H1 (cell line): ENCODE measurements around the gene LPCAT3. TPM values are rescaled to one million over a fixed set of nuclear protein-coding genes. Genes with fewer than 3 reads are reported as not detected.

Experiments used
- CTCF ChIA-PET: fragments of 300-600 bp; sonication (Branson Sonifier 250); formaldehyde crosslinking; loops from one replicate; lab custom pipeline; 2021; ENCODE audit not compliant: partially characterized antibody; lab: Charles Lee
- POLR2A ChIA-PET: fragments of 300-600 bp; sonication (Branson Sonifier 250); formaldehyde crosslinking; loops from one replicate; lab custom pipeline; 2021; ENCODE audit warnings: inconsistent platforms; ENCODE audit not compliant: partially characterized antibody; lab: Charles Lee
- DNase-seq, 2 experiments: peaks; one replicate each; pipeline versions ENCODE4 v3.0.0 to v3.0.0-alpha.2; 2010 to 2022; ENCODE audit warnings: low spot score in 2 of 2, low read depth in 1 of 2, mixed read lengths in 1 of 2
- FAIRE-seq: peaks from 2 replicates; lab custom pipeline; 2011; peaks lifted over from hg19 to GRCh38; lab: Jason Lieb, UNC
- H2AFZ ChIP-seq: 2 replicates; pipeline ENCODE4 v1.8.1; 2012; ENCODE audit warnings: low read length, inconsistent platforms
- H2AK5ac ChIP-seq: 2 replicates; pipeline ENCODE4 v1.6.1; 2013; ENCODE audit warnings: low read depth, low read length
- H2BK120ac ChIP-seq: replicated peaks from 2 replicates; pipeline ENCODE3; 2013; ENCODE audit warnings: low read depth, low read length, inconsistent platforms
- H2BK12ac ChIP-seq: 2 replicates; pipeline ENCODE4 v1.6.1; 2013; ENCODE audit warnings: low read depth, low read length
- H2BK15ac ChIP-seq: 2 replicates; pipeline ENCODE4 v1.6.1; 2013; ENCODE audit warnings: low read length
- H2BK20ac ChIP-seq: 2 replicates; pipeline ENCODE4 v1.6.1; 2013; ENCODE audit warnings: low read length
- H2BK5ac ChIP-seq: 2 replicates; pipeline ENCODE4 v1.6.1; 2013; ENCODE audit warnings: low read depth, low read length
- H3K14ac ChIP-seq: 2 replicates; pipeline ENCODE4 v1.6.1; 2013; ENCODE audit warnings: inconsistent platforms; ENCODE audit not compliant: insufficient read length
- H3K18ac ChIP-seq: 2 replicates; pipeline ENCODE4 v1.6.1; 2013; ENCODE audit warnings: low read length; ENCODE audit errors: extremely low read depth
- H3K23ac ChIP-seq: 2 replicates; pipeline ENCODE4 v1.6.1; 2013; ENCODE audit warnings: inconsistent platforms; ENCODE audit not compliant: insufficient read length
- H3K23me2 ChIP-seq: 2 replicates; pipeline ENCODE4 v1.6.1; 2013; ENCODE audit warnings: low read depth, low read length
- H3K27ac ChIP-seq: 2 replicates; pipeline ENCODE4 v1.6.1; 2011; ENCODE audit warnings: low read depth, low read length, inconsistent platforms
- H3K27me3 ChIP-seq, 4 experiments: replicated peaks in 1 of 4; 1 replicate in 1 of 4; 2 replicates in 3 of 4; pipeline versions ENCODE4 v1.6.1 to v1.8.1; 2011 to 2013; ENCODE audit warnings: low read length in 3 of 4, mild to moderate bottlenecking in 3 of 4, inconsistent platforms in 2 of 4, mixed read lengths in 2 of 4, moderate library complexity in 1 of 4; ENCODE audit not compliant: control insufficient read depth in 3 of 4, insufficient read depth in 3 of 4; ENCODE audit errors: extremely low read depth in 1 of 4
- H3K36me3 ChIP-seq, 4 experiments: 2 replicates each; pipeline versions ENCODE4 v1.6.1 to v1.8.1; 2011 to 2013; ENCODE audit warnings: mild to moderate bottlenecking in 4 of 4, low read length in 3 of 4, moderate library complexity in 2 of 4, control low read depth in 1 of 4, inconsistent platforms in 1 of 4; ENCODE audit not compliant: insufficient read depth in 4 of 4, control insufficient read depth in 2 of 4
- H3K4ac ChIP-seq: replicated peaks from 2 replicates; pipeline ENCODE3; 2013; ENCODE audit warnings: low read length, low read depth, mixed read lengths, inconsistent platforms; ENCODE audit not compliant: insufficient read length
- H3K4me1 ChIP-seq, 4 experiments: replicated peaks in 1 of 4; 1 replicate in 1 of 4; 2 replicates in 3 of 4; pipeline versions ENCODE4 v1.6.1 to v1.8.1; 2011 to 2013; ENCODE audit warnings: low read length in 3 of 4, inconsistent platforms in 2 of 4, mixed read lengths in 1 of 4; ENCODE audit not compliant: insufficient read depth in 4 of 4, control insufficient read depth in 3 of 4
- H3K4me2 ChIP-seq, 2 experiments: 2 replicates each; pipeline versions ENCODE4 v1.6.1 to v1.8.1; 2011 to 2013; ENCODE audit warnings: low read depth in 2 of 2, low read length in 2 of 2, control low read depth in 1 of 2, inconsistent platforms in 1 of 2, mild to moderate bottlenecking in 1 of 2; ENCODE audit not compliant: insufficient read depth in 1 of 2
- H3K4me3 ChIP-seq, 4 experiments: fragments of 200-600, 300-600 bp in 1 of 4; sonication (generic), shearing (Covaris generic), sonication (Bioruptor Twin) in 1 of 4; 2 replicates each; pipeline versions ENCODE4 v1.5.1 to v1.8.1; 2011 to 2016; ENCODE audit warnings: low read length in 4 of 4, low read depth in 3 of 4, control low read depth in 2 of 4, inconsistent platforms in 2 of 4, mild to moderate bottlenecking in 2 of 4, mixed read lengths in 1 of 4, moderate library complexity in 1 of 4; ENCODE audit not compliant: insufficient read depth in 2 of 4; ENCODE audit errors: extremely low read depth in 1 of 4
- H3K56ac ChIP-seq: replicated peaks from 2 replicates; pipeline ENCODE3; 2013; ENCODE audit warnings: low read depth, mild to moderate bottlenecking, mixed read lengths, low read length, inconsistent platforms; ENCODE audit not compliant: insufficient read length
- H3K79me1 ChIP-seq: 2 replicates; pipeline ENCODE4 v1.6.1; 2013; ENCODE audit warnings: low read depth, low read length, control low read depth
- H3K79me2 ChIP-seq, 2 experiments: 2 replicates each; pipeline versions ENCODE4 v1.6.1 to v1.8.1; 2012 to 2013; ENCODE audit warnings: low read length in 2 of 2, mild to moderate bottlenecking in 2 of 2, inconsistent platforms in 1 of 2; ENCODE audit not compliant: insufficient read depth in 2 of 2, control insufficient read depth in 1 of 2
- H3K9ac ChIP-seq, 4 experiments: replicated peaks in 1 of 4; 1 replicate in 1 of 4; 2 replicates in 3 of 4; pipeline versions ENCODE4 v1.6.1 to v1.8.1; 2011 to 2013; ENCODE audit warnings: low read depth in 3 of 4, low read length in 3 of 4, control low read depth in 2 of 4, mild to moderate bottlenecking in 2 of 4, moderate library complexity in 2 of 4, inconsistent platforms in 1 of 4; ENCODE audit errors: extremely low read depth in 1 of 4
- H3K9me3 ChIP-seq, 2 experiments: 2 replicates each; pipeline versions ENCODE4 v1.6.1 to v1.8.1; 2012 to 2013; ENCODE audit warnings: mild to moderate bottlenecking in 2 of 2, moderate library complexity in 2 of 2, control low read depth in 1 of 2, inconsistent platforms in 1 of 2, low read depth in 1 of 2, low read length in 1 of 2, mixed read lengths in 1 of 2; ENCODE audit not compliant: insufficient read depth in 2 of 2
- H4K20me1 ChIP-seq, 2 experiments: replicated peaks in 1 of 2; 2 replicates each; pipeline versions ENCODE3 to v1.8.1; 2011 to 2013; ENCODE audit warnings: inconsistent platforms in 2 of 2, low read length in 2 of 2, mild to moderate bottlenecking in 1 of 2; ENCODE audit not compliant: insufficient read depth in 2 of 2, control insufficient read depth in 1 of 2
- H4K5ac ChIP-seq: 2 replicates; pipeline ENCODE4 v1.6.1; 2013; ENCODE audit warnings: low read length, low read depth, mixed read lengths, inconsistent platforms; ENCODE audit not compliant: insufficient read length
- H4K8ac ChIP-seq: 2 replicates; pipeline ENCODE4 v1.8.0; 2013; ENCODE audit warnings: mild to moderate bottlenecking, moderate library complexity, low read length, inconsistent platforms; ENCODE audit not compliant: insufficient read depth; ENCODE audit errors: extremely low read depth
- H4K91ac ChIP-seq: replicated peaks from 2 replicates; pipeline ENCODE3; 2013; ENCODE audit warnings: low read length, mixed read lengths, inconsistent platforms; ENCODE audit not compliant: insufficient read length
- FOSL1 ChIP-seq: IDR thresholded peaks from 2 replicates; pipeline ENCODE4 v1.6.1; 2011; ENCODE audit warnings: mild to moderate bottlenecking, low read depth, low read length, moderate library complexity; ENCODE audit not compliant: insufficient read depth
- KDM1A ChIP-seq: fragments of 200-600, 300-600 bp; sonication (generic); IDR thresholded peaks from 2 replicates; pipeline ENCODE4 v1.7.1; 2016; ENCODE audit warnings: mild to moderate bottlenecking, low read length, borderline replicate concordance
- SIN3A ChIP-seq, 2 experiments: IDR thresholded peaks in 1 of 2; conservative IDR thresholded peaks in 1 of 2; 2 replicates each; pipeline ENCODE4 v1.6.1; 2011 to 2012; ENCODE audit warnings: low read length in 2 of 2, improper control_type of control experiment in 1 of 2, low read depth in 1 of 2, mild to moderate bottlenecking in 1 of 2
- SIRT6 ChIP-seq: IDR thresholded peaks from one replicate; pipeline ENCODE4 v1.7.1; 2012; ENCODE audit warnings: low read length, inconsistent platforms
- WGBS, 2 experiments: shearing (Covaris generic) in 1 of 2; methylation state at CpG; one replicate each; pipeline versions ENCODE4 v1.1.6 to v1.1.7; 2013 to 2015; ENCODE audit warnings: low lambda C conversion rate in 2 of 2, mixed read lengths in 2 of 2, inconsistent platforms in 1 of 2, low coverage in 1 of 2, missing lambda C conversion rate in 1 of 2; ENCODE audit not compliant: insufficient replicate concordance in 2 of 2, insufficient coverage in 1 of 2, insufficient read length in 1 of 2; ENCODE audit errors: extremely low coverage in 1 of 2, missing lambda C conversion rate in 1 of 2; 5-methylcytosine and 5-hydroxymethylcytosine counted together
- polyA plus RNA-seq, 7 experiments: library from polyadenylated mRNA; depleted of rRNA in 3 of 7; stranded (reverse) in 5 of 7; unstranded in 2 of 7; fragments of >200 nt in 5 of 7; fragments of 200-250 nt in 2 of 7; gene quantifications; 1 replicate in 5 of 7; 2 replicates in 1 of 7; 4 replicates in 1 of 7; pipeline versions ENCODE4 v1.2.1 to v1.2.3, GENCODE V29; 2011 to 2013; ENCODE audit warnings: missing spikeins in 2 of 7, mixed read lengths in 2 of 7
- total RNA-seq: library from RNA; stranded (reverse); fragmentation: NEBNext Ultra II Directional; extraction: Animal tissue kit (Norgen Biotek cat#: 25700); gene quantifications from 2 replicates; pipeline ENCODE4 v1.2.1, GENCODE V29; 2021
- TF ChIP-seq, protein P1 (sequence below), 3 experiments: IDR thresholded peaks; 1 replicate in 2 of 3; 2 replicates in 1 of 3; pipeline versions ENCODE4 v1.5.1 to v1.6.1; 2011; ENCODE audit warnings: low read length in 3 of 3, mild to moderate bottlenecking in 3 of 3, inconsistent platforms in 2 of 3, low read depth in 1 of 3, moderate library complexity in 1 of 3; ENCODE audit not compliant: insufficient read depth in 1 of 3; ENCODE audit errors: control extremely low read depth in 1 of 3
- TF ChIP-seq, protein P2 (sequence below): IDR thresholded peaks from 2 replicates; pipeline ENCODE4 v1.6.1; 2012; ENCODE audit warnings: inconsistent platforms

Gene LPCAT3
- total and polyA plus RNA-seq, 2 of the 8 experiments (the other 6 are each of a cell fraction or from before 2014, with no cell fraction given), result 55.8 to 70.4 TPM

DNA sequence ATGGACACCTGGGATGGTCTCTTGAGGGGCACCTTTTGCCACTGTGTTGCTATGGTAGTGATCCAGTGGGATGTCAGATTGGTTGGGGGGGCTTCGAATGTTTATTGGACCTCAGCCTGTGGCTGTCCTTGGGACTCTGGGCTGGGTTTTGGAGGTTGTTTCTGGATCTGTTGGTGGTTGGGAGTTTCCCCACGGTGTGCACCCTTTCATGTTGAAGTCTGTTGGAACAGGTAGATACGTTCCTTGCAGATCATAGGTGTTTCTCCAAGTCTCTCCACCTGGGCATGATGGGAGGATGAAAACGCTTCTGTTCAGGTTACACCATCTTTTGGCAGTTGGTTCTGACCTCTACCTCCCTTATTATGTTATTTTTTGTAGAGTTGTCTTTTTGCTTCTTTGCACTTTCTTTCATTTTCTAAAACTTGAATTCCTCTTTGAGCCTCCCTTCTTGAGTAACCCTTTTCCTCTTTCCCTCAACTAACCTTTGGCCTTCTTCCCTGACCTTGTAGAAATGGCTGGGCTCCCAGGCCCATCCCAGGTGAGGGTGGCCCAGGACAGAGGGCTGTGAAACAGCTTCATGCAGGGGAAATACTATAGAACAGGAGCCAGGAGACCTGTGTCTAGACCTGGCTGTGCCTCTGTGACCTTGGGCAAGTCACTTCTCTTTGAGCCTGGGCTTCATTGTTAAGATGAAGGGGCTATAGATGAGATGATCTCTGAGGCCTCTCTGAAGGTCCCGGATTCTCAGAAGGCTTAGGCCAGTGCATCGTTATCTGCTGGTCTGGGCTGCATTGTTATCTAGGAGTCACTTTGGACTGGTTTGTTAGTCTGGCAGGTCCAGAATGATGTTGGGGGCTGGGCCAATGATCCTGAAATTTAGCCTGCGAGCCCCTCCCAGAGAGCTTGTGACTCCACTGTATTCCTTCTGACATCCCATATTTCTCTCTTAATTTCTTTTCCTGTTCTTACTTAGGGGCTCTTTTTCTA, 88.5 kb downstream of the LPCAT3 start:
- peaks cover 17% of the 10 kb centered on the region for H3K79me1 ChIP-seq
- peaks cover 9 to 26% (median 13%) of the 10 kb centered on the region in 4 experiments for H3K4me1 ChIP-seq
- peaks cover 17 to 23% of the 10 kb centered on the region in 2 experiments for H4K20me1 ChIP-seq
- no peak overlapping the region for H2AFZ ChIP-seq
- H3K23ac ChIP-seq, result no peak overlapping the region
- no peak overlapping the region for H2BK120ac ChIP-seq
- no peak overlapping the region for H4K8ac ChIP-seq
- no peaks in the 10 kb centered on the region for H3K9me3 ChIP-seq
- H3K79me2 ChIP-seq, result peaks cover 27 to 39% of the 10 kb centered on the region in 2 experiments
- H4K5ac ChIP-seq, result no peak overlapping the region
- H3K36me3 ChIP-seq, result peaks cover 6 to 18% (median 13%) of the 10 kb centered on the region in 4 experiments; a peak in 7 of 8 replicates
- no peaks in the 10 kb centered on the region for H3K27me3 ChIP-seq
- no peak overlapping the region for H3K27ac ChIP-seq
- peak overlapping the region; percentile 55; the same call in 1 of the 2 replicates for H2AK5ac ChIP-seq
- H2BK5ac ChIP-seq, result peak overlapping the region; percentile 71; the same call in 1 of the 2 replicates
- H3K9ac ChIP-seq, result peak overlapping the region in 2 of 4 experiments; percentile 35 to 39; a peak in 3 of 7 replicates
- H2BK12ac ChIP-seq, result peak overlapping the region; percentile 75; the same call in 1 of the 2 replicates
- H4K91ac ChIP-seq, result no peak overlapping the region
- FAIRE-seq (no peak), DNase-seq (no peak)
- no peak overlapping the region for H3K56ac ChIP-seq
- H3K23me2 ChIP-seq, result peaks cover 27% of the 10 kb centered on the region
- no peak overlapping the region for H3K14ac ChIP-seq
- POLR2A ChIA-PET, result interaction anchor here (1.0 to 44.0 kb wide), 9 partner anchors 8 to 290 kb away, joined by 3 to 1596 read pairs (median 3); partner anchors contain the start of genes C12orf57, EMG1, ENO2 and LRRC23
- H3K18ac ChIP-seq, result no peak overlapping the region
- CTCF ChIA-PET, result interaction anchor here (0.6 to 20.2 kb wide), 6 partner anchors 10 to 60 kb away, joined by 3 to 253 read pairs (median 6); partner anchors contain the start of genes C12orf57, RNU7-1, SPSB2 and TPI1
- no peak overlapping the region for H3K4ac ChIP-seq
- peak overlapping the region; percentile 90 to 99 (median 92) for H3K4me3 ChIP-seq
- H3K4me2 ChIP-seq, result peak overlapping the region; percentile 84 to 90
- WGBS, 2 experiments, result 91% methylated on average over 7 of the region's 7 CpGs; no CpG with 5 or more reads in 1 of the 2 experiments
- no peak overlapping the region for H2BK15ac ChIP-seq
- H2BK20ac ChIP-seq, result 0 out of 2 replicates have a peak overlapping the region, but pooled peaks have one; percentile 23
- TF ChIP-seq, protein P1, sequence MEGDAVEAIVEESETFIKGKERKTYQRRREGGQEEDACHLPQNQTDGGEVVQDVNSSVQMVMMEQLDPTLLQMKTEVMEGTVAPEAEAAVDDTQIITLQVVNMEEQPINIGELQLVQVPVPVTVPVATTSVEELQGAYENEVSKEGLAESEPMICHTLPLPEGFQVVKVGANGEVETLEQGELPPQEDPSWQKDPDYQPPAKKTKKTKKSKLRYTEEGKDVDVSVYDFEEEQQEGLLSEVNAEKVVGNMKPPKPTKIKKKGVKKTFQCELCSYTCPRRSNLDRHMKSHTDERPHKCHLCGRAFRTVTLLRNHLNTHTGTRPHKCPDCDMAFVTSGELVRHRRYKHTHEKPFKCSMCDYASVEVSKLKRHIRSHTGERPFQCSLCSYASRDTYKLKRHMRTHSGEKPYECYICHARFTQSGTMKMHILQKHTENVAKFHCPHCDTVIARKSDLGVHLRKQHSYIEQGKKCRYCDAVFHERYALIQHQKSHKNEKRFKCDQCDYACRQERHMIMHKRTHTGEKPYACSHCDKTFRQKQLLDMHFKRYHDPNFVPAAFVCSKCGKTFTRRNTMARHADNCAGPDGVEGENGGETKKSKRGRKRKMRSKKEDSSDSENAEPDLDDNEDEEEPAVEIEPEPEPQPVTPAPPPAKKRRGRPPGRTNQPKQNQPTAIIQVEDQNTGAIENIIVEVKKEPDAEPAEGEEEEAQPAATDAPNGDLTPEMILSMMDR (IDR thresholded peaks at IDR 0.05; ENCODE audit: control extremely low read depth in 1 of 3, insufficient read depth in 1 of 3, low read depth in 1 of 3, low read length in 3 of 3), result no peak
- TF ChIP-seq FOSL1, result no peak
- TF ChIP-seq, protein P2, sequence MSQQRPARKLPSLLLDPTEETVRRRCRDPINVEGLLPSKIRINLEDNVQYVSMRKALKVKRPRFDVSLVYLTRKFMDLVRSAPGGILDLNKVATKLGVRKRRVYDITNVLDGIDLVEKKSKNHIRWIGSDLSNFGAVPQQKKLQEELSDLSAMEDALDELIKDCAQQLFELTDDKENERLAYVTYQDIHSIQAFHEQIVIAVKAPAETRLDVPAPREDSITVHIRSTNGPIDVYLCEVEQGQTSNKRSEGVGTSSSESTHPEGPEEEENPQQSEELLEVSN, result no peak
- TF ChIP-seq SIN3A (conservative IDR thresholded peaks at IDR 0.05 in 1 of 2, IDR thresholded peaks at IDR 0.05 in 1 of 2; ENCODE audit: low read depth in 1 of 2, low read length in 2 of 2), result no peak
- TF ChIP-seq KDM1A, result no peak
- TF ChIP-seq SIRT6, result no peak
